CD1c-positive myeloid dendritic cell (primary cell): Measurements from ENCODE around the gene SORL1-AS1.
A peak's percentile ranks its signal among the peaks of the same experiment; 100 is the strongest.
"Not testable (repeated sequence)": the region's sequence is repeated elsewhere in the genome, so short reads cannot be mapped to it uniquely, and the experiment has no call there.

Source experiments
- DNase-seq: peaks from one replicate; pipeline ENCODE4 v3.0.0-alpha.2; 2016; ENCODE audit errors: extremely low spot score

Gene SORL1-AS1

GRCh38 chr11:121452609-121453150 is at the start of gene SORL1-AS1:
Gene SORL1-AS1, minus strand, starts transcription at chr11:121452967.
- peak; percentile 48 for DNase-seq

- DNase-seq: no peak
These were observed 48.0 kb upstream of the SORL1-AS1 start for GRCh38 chr11:121500717-121501116.

GRCh38 chr11:121500275-121500674 is 47.5 kb upstream of the SORL1-AS1 start:
- no peak for DNase-seq

GRCh38 chr11:121499405-121499804 is 46.6 kb upstream of the SORL1-AS1 start:
- no peak for DNase-seq

- no peak for DNase-seq
These were observed 44.6 kb upstream of the SORL1-AS1 start for GRCh38 chr11:121497176-121497998.

GRCh38 chr11:121494355-121495099 is 41.8 kb upstream of the SORL1-AS1 start:
- peak; percentile 73 for DNase-seq

GRCh38 chr11:121489823-121490222 is 37.1 kb upstream of the SORL1-AS1 start:
- DNase-seq: no peak

- DNase-seq: no peak
These were observed 35.9 kb upstream of the SORL1-AS1 start for GRCh38 chr11:121488641-121489040.

GRCh38 chr11:121488170-121488569 is 35.4 kb upstream of the SORL1-AS1 start:
- DNase-seq: no peak

- no peak for DNase-seq
These were observed 34.4 kb upstream of the SORL1-AS1 start for GRCh38 chr11:121487191-121487590.

GRCh38 chr11:121486054-121486453 is 33.3 kb upstream of the SORL1-AS1 start:
- no peak for DNase-seq

- DNase-seq: no peak
These were observed 32.4 kb upstream of the SORL1-AS1 start for GRCh38 chr11:121485216-121485615.

- peak; percentile 62 for DNase-seq
These were observed 31.2 kb upstream of the SORL1-AS1 start for GRCh38 chr11:121483805-121484480.

- DNase-seq: peak; percentile 42
These were observed 29.7 kb upstream of the SORL1-AS1 start for GRCh38 chr11:121482231-121483129.

- DNase-seq: not testable (repeated sequence)
These were observed 28.9 kb upstream of the SORL1-AS1 start for GRCh38 chr11:121481484-121482230.

- DNase-seq: no peak
These were observed 27.0 kb upstream of the SORL1-AS1 start for GRCh38 chr11:121479698-121480238.

- no peak for DNase-seq
These were observed 26.3 kb upstream of the SORL1-AS1 start for GRCh38 chr11:121478895-121479697.

GRCh38 chr11:121478226-121478894 is 25.6 kb upstream of the SORL1-AS1 start:
- DNase-seq: no peak
